RPMI7951 (cell line): ENCODE data around the gene GATM. TPM values are rescaled to one million over a fixed set of nuclear protein-coding genes. Genes with fewer than 3 reads are reported as not detected.
A peak's percentile ranks its signal among the peaks of the same experiment; 100 is the strongest.

Experiments
- DNase-seq: peaks from one replicate; pipeline ENCODE4 v3.0.0-alpha.2; 2012; ENCODE audit warnings: low read depth
- total RNA-seq: library from RNA; depleted of rRNA; stranded (reverse); fragments of >200 nt; shearing (Covaris generic); gene quantifications from 2 replicates; pipeline ENCODE4 v1.2.3, GENCODE V29; 2014; rRNA removed

GATM gene, protein sequence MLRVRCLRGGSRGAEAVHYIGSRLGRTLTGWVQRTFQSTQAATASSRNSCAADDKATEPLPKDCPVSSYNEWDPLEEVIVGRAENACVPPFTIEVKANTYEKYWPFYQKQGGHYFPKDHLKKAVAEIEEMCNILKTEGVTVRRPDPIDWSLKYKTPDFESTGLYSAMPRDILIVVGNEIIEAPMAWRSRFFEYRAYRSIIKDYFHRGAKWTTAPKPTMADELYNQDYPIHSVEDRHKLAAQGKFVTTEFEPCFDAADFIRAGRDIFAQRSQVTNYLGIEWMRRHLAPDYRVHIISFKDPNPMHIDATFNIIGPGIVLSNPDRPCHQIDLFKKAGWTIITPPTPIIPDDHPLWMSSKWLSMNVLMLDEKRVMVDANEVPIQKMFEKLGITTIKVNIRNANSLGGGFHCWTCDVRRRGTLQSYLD
- total RNA-seq = 0.68 and 1.4 TPM in 2 replicates

DNA sequence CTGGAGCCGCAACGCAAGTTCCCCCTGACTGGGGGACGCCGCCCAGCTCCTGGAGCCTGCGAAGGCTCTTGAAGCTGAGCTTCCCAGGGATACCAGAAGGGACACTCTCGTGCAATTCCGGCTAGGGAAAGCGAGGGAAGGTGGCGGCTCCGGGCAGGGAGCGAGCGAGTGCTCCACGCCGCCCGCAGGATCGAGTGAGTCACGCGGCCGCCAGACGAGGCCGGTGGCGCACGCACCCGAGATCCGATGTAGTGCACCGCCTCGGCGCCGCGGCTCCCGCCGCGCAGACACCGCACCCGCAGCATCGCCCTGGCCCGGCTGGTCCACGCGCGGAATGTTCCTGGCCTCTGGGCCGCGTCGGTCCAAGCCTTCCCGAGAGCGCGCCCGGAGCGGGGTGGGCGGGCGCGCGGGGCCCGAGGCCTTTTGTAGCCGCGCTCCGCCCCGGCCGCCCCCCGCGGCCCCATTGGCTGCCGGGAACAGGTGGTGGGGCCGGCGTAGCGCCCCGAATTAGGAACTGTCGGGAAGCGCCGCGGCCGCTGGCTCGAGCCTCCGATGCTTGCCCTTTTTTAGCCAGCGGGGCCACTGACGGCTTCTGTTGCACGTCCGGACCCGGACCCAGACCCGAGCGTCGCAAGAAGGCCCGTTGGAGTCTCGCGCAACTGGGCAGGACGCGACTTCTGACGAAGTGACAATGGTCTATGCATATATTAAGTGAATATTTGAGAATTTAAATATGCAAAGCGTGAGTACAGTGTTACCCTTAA lies at the start of gene GATM:
TSS of gene GATM (minus strand) at position 396 of the 764 bp plus-strand sequence. CDS start at position 305, 91 bp downstream.
- DNase-seq = peak; percentile 84

DNA sequence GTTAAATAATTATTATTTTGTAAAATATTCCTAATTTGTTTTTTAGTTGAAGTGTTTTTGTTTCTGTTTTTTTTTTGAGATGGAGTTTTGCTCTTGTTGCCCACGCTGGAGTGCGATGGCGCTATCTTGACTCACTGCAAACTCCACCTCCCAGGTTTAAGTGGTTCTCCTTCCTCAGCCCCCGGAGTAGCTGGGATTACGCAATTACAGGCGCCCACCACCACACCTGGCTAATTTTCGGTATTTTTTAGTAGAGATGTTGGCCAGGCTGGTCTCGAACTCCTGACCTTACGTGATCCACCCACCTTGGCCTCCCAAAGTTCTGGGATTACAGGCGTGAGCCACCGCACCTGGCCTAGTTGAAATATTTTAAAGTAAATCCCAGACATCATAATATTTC lies 48.7 kb upstream of the GATM start:
- no peak for DNase-seq

DNA sequence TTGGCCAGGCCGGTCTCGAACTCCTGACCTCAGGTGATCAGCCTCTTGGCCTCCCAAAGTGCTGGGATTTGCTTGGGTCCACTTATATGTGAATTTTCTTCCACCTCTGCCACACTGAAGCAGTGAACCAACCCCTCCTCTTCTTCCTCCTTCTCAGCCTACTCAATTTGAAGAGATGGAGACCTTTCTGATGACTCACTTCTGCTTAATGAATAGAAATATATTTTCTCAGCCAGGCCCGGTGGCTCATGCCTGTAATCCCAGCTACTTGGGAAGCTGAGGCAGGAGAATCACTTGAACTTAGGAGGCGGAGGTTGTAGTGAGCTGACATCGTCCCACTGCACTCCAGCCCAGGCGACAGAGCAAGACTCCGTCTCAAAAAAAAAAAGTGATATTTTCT lies 46.8 kb upstream of the GATM start:
- peak; percentile 17 for DNase-seq

DNA sequence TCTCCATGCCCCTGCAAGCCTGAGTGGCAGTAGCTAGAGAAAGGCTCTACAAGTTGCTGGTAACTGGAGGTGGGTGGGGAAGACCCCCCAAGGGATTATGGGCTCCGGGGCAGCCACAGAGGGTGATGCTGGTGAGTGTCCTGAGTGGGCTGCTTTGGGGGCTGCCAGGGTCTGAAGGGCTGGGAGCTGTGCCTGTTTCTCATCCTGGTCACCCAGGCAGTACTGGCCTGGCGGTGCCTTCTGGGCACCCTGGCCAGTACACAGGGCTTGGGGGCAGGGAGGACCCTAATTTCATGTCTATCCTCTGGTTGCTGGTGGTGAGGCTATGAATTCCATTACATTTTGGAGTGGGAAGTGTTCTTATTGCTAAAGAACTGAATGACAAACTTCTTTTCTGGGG lies 46.1 kb upstream of the GATM start:
- no peak for DNase-seq

DNA sequence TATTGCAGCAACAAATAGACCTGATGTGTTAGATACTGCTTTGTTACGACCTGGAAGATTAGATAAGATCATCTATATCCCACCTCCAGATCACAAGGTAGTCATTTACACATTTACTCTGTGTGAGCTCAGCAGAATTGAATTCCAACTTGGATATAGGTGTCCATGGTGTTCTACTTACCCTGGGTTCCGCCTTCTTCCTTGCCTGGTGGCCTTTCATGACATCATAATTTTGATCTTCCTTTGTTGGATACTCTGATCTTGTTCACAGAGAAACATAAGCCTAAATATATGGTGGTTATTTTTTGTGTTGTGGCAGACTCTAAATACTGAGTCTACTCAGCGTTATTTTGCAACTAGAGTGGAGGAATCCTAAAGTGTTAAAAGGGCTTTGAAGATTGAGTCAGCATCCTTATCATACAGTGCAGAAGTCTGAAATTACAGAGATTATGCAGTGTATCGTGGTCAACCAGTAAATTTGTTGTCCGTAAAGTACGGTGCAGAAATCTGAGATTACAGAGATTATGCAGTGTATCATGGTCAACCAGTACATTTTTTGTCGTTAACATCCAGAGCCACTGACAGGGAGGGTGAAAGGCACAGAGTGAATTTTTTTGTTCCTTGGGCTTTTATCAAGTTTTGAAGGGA lies 39.1 kb upstream of the GATM start:
- DNase-seq = no peak

DNA sequence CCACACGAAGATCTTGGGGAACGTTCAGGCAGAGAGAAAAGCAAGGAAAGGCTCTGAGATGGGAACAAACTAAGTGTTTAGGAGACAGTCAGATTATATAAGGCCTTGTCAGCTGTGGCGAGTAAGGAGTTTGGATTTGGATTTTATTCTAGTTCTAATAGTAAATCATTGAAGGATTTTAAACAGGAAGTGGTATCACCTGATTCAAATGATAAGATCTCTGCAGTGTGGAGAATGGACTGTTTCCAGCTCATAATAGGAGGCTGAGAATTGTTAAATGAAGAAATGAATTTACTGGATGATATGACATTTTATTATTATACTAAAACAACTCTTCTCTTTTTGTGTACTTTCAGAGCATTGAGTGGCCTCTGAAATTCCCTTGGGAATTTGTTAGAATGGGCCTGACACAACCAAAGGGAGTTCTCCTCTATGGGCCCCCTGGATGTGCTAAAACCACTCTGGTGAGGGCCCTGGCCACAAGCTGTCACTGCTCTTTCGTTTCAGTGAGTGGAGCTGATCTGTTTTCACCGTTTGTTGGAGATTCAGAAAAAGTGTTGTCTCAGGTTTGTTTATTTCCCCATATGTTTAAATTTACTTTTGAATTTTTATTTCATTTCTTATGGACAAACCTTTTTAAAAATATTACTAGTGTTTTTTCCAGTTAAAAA lies 36.0 kb upstream of the GATM start:
- no peak for DNase-seq

DNA sequence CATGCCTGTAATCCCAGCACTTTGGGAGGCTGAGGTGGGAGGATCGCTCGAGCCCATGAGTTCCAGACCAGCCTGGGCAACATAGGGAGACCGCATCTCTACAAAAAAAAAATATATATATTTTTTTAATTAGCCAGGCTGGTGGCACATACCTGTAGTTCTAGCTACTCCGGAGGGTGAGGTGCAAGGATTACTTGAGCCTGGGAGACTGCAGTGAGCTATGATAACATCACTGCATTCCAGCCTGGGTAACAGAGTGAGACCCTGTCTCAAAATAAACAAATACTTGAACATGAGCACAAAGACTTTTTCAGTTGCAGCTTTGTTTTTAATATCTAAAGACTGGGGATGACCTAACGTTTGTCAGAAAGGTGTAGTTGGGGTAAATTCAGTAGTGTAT lies 31.3 kb upstream of the GATM start:
- no peak for DNase-seq

DNA sequence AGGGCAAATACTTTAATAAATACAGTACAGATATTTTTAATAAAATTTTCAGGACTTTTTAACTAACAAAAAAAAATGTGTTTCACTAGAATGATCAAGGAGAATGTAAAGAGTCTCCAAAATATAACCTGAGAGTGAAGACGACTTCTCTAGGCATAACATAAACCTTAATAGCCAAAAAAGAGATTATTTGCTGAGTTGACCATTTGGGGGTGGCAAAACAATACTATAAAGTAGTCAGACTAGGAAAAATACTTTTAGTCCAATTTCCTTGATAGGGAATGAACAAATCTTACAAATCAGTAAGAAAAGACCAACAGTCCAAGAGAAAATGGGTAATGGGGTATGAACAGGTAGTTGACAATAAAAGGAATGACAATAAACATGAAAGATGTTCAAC lies 29.4 kb upstream of the GATM start:
- no peak for DNase-seq

DNA sequence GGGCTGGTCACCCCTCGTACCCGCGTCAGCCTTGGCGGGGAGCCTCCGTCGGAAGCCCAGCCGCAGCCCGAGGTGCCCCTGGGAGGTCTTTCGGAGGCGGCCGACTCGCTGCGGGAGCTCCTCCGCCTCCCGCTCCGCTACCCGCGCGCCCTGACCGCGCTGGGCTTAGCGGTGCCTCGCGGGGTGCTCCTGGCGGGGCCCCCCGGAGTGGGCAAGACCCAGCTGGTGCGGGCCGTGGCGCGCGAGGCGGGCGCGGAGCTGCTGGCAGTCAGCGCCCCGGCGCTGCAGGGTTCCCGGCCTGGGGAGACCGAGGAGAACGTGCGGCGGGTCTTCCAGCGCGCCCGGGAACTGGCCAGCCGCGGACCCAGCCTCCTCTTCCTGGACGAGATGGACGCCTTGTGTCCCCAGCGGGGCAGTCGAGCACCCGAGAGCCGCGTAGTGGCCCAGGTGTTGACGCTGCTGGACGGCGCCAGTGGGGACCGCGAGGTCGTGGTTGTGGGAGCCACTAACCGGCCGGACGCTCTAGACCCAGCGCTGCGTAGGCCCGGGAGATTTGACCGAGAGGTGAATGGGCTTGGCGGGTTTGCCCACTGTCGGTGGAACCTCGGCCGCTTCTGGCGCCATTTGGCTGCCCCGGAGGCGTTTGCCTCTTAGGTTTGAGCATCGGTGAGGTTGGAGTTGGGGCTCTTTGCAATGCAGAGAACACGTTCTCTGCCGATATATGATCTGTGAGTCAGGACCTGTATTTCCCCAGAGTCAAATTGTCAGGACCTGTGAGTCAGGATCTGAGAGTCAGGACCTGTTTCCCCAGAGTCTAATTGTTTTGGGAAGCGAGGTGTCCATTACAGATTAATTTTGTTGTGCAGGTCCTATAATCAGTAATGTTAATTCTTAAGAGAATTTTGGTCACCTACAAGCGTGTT lies 24.9 kb upstream of the GATM start:
- DNase-seq = peak; percentile 51

DNA sequence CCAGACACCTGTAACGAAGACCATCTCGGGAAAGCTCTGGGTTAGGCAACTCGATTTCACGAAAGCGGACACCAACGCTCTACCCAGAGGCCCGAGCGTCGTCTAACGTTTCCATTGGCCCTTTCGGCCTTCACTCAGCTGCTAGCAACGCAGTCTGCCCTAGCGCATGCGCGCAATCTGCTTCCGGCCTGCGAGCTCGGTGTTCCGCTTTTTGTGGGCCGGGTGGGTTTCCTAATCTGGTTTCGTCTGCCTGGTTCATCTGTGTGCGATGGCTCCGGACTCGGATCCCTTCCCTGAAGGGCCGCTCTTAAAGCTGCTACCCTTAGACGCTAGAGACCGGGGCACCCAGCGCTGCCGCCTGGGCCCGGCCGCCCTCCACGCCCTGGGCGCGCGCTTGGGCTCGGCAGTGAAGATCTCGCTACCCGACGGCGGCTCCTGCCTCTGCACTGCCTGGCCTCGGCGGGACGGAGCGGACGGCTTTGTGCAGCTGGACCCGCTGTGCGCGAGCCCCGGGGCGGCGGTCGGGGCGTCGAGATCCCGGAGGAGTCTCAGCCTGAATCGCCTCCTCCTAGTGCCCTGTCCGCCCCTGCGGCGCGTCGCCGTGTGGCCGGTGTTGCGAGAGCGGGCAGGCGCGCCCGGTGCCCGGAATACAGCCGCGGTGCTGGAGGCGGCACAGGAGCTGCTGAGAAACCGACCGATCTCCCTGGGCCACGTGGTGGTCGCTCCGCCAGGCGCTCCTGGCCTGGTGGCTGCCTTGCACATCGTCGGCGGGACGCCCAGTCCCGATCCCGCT lies 24.0 kb upstream of the GATM start:
- peak; percentile 99 for DNase-seq

DNA sequence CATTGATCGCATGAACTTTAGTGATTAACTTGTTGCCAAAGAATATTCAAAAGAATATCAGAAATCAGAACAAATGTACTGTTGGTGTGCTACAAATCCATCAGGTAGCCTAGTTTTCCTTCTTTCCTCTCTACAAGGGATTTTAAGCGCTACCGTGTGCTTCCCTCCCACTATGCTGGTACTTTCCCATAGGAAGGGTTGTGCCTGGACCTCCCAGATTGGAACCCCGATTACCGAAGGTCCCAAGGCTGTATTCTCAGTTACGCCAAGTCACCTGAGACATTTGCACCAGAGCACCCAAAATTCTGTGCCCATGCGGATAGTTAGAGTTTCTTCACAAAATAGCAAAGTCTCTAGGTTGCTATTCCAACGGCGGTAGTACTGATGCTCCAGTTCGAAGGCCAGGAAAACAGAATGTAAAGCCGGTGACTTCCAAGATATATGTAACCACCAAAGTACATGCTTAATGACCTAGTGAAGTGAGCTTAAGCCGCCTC lies 23.4 kb upstream of the GATM start:
- no peak for DNase-seq

DNA sequence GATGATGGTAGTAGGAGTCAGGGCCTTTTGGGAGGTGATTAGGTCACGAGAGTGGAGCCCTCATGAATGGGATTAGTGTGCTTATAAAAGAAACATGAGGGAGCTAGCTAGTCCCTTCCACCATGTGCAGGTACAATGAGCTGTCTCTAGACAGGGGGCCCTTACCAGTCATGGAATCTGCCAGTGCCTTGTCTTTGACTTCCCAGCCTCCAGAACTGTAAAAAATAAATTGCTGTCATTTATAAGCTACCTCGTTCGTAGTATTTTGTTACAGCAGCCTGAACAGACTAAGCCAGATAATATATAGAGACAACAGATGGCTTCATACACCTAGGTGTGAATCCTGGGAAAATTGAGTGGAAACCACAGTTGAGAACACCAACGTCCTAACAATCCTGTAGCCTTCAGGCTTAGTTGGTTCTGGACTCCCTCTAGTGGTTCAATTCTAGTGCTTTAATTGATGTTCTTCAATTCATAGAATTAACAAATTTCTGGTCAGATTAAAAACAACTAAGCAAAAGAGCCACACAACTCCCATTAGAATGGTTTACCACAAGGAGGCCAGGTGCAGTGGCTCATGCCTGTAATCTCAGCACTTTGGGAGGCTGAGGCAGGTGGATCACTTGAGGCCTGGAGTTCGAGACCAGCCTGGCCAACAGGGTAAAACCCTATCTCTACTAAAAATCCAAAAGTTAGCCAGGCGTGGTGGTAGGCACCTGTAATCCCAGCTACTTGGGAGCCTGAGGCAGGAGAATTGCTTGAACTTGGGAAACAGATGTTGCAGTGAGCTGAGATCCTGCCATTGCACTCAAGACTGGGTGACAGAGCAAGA lies 21.3 kb upstream of the GATM start:
- peak; percentile 68 for DNase-seq

DNA sequence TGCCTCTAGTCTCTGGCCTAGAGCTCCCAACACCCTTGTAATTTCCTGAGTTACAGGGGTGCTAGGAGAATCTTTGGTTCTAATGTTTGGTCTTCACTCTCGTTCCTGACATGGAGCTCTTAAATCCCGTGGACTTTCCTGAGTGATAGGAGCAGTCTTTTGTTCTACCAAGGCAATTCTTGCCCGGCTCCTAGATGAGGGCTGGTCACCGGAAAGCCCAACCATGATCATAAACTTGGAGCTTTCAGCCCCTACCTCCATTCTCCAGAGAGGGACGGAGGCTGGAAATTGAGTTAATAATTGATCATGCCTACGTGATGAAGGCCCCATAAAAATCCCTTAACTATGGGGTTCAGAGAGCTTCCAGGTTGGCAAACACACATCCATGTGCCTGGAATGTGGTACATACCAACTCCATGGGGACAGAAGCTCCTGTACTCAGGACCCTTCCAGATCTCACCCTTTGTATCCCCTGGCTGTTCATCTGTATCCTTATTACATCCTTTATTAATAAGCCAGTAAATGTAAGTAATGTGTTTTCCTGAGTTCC lies 18.8 kb upstream of the GATM start:
- DNase-seq = no peak

DNA sequence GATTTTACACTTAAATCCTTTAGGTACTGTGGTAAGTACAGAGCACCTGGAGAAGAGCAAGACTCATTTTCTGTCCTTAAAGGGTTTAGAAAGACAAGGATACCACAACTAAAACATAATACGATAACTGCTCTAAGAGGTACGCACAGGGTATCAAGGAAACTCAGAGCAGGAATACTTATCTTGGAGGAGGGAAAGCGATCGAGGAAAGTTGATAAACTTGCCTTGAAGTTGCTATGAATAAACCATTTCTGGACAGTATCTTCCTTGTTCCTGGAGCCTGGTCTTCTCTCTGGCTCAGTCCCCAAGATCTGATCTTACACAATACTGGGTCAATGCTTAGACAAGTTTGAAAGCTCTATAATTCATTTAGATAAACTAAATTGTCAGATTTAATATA lies 17.6 kb upstream of the GATM start:
- no peak for DNase-seq

DNA sequence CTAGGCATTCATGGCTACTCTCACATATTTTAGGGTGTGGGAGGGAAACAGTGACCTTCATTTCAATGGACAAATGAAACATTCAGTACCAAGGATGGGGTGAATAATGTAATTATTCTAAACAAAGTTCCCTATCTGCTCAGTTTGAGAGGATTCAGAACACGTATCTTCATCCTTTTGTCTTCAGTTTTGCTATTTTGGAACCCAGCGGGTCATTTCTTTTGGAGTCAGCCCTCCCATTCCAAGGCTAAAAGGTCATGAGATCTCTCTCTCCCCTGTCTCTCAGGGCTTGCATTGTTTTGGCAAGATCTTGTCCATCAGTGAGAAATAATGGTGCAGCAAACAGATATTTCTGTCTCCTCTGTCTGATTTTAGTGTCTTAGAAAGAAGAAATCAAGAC lies 16.3 kb upstream of the GATM start:
- DNase-seq = no peak

DNA sequence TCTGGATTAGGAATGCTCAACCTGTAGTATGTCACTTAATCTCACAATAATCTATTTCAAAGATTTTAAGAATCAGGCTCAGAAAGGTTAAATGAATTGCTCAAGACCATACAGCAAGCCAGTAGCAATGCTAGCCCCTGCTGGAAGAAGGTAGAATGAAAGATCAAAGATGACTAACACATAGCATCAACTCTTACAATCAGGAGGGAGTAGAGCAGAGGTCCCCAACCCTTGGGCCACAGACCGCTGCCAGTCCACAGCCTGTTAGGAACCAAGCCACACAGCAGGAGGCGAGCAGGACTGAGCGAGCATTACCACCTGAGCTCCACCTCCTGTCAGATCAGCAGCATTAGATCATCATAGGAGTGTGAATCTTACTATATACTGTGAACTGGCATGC lies 15.5 kb upstream of the GATM start:
- peak; percentile 23 for DNase-seq

DNA sequence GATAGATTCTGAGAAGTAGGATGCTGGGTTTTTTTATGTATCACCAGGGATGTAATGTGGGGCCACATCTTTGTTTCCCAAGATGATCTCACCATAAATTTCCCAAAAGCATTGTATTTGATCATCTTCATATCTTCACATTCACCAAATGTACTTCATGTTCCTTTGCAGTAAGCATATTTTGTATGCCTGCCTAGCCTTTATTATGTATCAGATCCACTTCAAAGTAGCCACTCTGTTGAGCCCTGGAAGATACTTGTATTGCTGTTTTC lies 14.2 kb upstream of the GATM start:
- no peak for DNase-seq

DNA sequence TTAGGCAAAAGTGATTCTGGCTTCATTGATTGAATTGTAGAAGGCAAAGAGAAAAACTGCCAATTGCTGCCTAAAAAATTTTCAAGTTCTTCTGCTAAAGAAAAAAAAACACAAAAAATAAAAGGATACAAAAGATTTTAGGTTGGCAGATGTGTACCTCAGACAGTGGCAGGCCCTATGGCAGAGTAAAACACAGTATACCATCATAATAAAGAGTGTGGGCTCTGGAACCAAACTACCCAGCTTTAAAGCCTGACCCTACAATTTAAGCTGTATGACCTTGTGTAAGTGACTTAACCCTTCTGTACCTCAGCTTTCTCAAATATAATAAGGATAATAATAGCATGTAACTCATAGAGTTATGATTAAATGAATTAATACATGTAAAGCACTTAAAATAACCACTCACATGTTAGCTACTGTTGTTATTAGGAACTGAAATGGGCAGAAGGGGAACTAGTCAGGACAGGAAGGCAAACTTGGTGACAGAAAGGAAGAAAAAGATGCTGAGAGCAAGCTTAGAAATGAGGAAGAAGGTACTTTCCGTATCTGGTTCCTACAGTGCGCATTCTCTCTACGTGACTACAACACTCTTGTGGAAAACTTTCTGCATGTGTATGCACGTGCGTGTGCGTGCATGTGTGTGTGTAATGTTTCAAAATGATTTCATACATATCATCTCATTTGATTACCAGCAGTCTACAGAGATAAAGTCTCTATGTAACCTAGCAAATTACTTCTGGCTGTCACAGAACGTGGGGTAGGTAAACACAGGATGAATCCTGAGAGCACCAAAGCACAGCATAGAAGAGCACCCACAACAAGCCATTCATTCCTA lies 13.6 kb upstream of the GATM start:
- DNase-seq = no peak
